ENCODE results near the gene TMEM208.

DNA sequence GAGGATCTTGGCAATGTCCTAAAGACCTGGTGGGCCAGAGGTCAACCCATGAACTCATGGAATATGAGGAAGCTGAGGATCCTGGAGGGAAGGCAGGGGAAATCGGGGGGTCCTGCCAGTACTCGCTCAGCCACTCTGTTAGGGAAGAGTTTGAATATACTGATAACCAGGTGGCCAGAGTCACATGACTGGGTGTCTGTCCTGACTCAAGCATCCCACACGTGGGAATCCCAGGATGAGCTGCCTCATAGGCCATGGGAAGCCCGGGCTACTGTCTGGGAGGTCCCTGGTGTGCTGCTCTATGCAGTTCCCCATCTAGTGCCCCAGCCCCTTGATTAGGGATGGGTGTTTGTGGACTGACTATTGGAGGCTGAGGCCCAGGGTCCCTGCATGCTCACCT is 38.6 kb upstream of the TMEM208 start:
- TF ChIP-seq, protein P1, sequence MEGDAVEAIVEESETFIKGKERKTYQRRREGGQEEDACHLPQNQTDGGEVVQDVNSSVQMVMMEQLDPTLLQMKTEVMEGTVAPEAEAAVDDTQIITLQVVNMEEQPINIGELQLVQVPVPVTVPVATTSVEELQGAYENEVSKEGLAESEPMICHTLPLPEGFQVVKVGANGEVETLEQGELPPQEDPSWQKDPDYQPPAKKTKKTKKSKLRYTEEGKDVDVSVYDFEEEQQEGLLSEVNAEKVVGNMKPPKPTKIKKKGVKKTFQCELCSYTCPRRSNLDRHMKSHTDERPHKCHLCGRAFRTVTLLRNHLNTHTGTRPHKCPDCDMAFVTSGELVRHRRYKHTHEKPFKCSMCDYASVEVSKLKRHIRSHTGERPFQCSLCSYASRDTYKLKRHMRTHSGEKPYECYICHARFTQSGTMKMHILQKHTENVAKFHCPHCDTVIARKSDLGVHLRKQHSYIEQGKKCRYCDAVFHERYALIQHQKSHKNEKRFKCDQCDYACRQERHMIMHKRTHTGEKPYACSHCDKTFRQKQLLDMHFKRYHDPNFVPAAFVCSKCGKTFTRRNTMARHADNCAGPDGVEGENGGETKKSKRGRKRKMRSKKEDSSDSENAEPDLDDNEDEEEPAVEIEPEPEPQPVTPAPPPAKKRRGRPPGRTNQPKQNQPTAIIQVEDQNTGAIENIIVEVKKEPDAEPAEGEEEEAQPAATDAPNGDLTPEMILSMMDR (conservative IDR thresholded peaks at IDR 0.05) = no peak
- TF ChIP-seq ZFX (IDR thresholded peaks at IDR 0.05) = no peak
